H1 (cell line): ENCODE results near the gene KDM6B. TPM values are rescaled to one million over a fixed set of nuclear protein-coding genes. Genes with fewer than 3 reads are reported as not detected.

Experiments
- MAFK ChIP-seq: IDR thresholded peaks from 2 replicates; pipeline ENCODE4 v1.6.1; 2012; ENCODE audit warnings: low read depth, mild to moderate bottlenecking, improper control_type of control experiment, low read length
- POLR2AphosphoS5 ChIP-seq: IDR thresholded peaks from 2 replicates; pipeline ENCODE4 v1.6.1; 2011; ENCODE audit warnings: low read depth, low read length
- RFX5 ChIP-seq: IDR thresholded peaks from 2 replicates; pipeline ENCODE4 v1.6.1; 2011; ENCODE audit warnings: low read depth, low read length, improper control_type of control experiment, borderline replicate concordance
- RXRA ChIP-seq: IDR thresholded peaks from 2 replicates; pipeline ENCODE4 v1.6.1; 2011; ENCODE audit warnings: low read depth, mild to moderate bottlenecking, low read length, moderate library complexity; ENCODE audit not compliant: insufficient read depth
- SUZ12 ChIP-seq: fragments of 200-600 bp; sonication (generic); IDR thresholded peaks from 2 replicates; pipeline ENCODE4 v1.6.1; 2012; ENCODE audit warnings: mild to moderate bottlenecking, inconsistent platforms, low read length, moderate library complexity, mixed read lengths
- TEAD4 ChIP-seq: IDR thresholded peaks from 2 replicates; pipeline ENCODE4 v1.6.1; 2012; ENCODE audit warnings: low read depth, low read length, inconsistent platforms, mixed read lengths
- polyA plus RNA-seq, 7 experiments: library from polyadenylated mRNA; depleted of rRNA in 3 of 7; stranded (reverse) in 5 of 7; unstranded in 2 of 7; fragments of >200 nt in 5 of 7; fragments of 200-250 nt in 2 of 7; gene quantifications; 1 replicate in 5 of 7; 2 replicates in 1 of 7; 4 replicates in 1 of 7; pipeline versions ENCODE4 v1.2.1 to v1.2.3, GENCODE V29; 2011 to 2013; ENCODE audit warnings: missing spikeins in 2 of 7, mixed read lengths in 2 of 7
- total RNA-seq: library from RNA; stranded (reverse); fragmentation: NEBNext Ultra II Directional; extraction: Animal tissue kit (Norgen Biotek cat#: 25700); gene quantifications from 2 replicates; pipeline ENCODE4 v1.2.1, GENCODE V29; 2021
- TF ChIP-seq, protein P1 (sequence below): IDR thresholded peaks from 2 replicates; pipeline ENCODE4 v1.6.1; 2011; ENCODE audit warnings: low read length, improper control_type of control experiment

The KDM6B gene
- total and polyA plus RNA-seq, 2 of the 8 experiments (the other 6 are each of a cell fraction or from before 2014, with no cell fraction given), result 0.48 to 3.7 TPM

DNA sequence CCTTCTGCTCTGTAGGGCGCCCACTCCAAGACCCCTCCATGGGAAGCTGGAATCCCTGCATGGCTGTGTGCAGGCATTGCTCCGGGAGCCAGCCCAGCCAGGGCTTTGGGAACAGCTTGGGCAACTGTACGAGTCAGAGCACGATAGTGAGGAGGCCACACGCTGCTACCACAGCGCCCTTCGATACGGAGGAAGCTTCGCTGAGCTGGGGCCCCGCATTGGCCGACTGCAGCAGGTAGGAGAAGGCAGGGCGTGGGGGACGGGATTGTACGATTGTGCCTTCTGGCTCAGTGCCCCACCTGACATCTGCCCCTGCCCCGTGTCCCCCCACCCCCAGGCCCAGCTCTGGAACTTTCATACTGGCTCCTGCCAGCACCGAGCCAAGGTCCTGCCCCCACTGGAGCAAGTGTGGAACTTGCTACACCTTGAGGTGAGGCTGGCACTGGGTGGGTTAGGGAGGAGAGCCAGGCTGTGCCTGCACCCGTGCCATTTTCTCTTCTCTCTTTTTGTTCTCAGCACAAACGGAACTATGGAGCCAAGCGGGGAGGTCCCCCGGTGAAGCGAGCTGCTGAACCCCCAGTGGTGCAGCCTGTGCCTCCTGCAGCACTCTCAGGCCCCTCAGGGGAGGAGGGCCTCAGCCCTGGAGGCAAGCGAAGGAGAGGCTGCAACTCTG is 12.2 kb downstream of the KDM6B start (continued):
- TF ChIP-seq, protein P1, sequence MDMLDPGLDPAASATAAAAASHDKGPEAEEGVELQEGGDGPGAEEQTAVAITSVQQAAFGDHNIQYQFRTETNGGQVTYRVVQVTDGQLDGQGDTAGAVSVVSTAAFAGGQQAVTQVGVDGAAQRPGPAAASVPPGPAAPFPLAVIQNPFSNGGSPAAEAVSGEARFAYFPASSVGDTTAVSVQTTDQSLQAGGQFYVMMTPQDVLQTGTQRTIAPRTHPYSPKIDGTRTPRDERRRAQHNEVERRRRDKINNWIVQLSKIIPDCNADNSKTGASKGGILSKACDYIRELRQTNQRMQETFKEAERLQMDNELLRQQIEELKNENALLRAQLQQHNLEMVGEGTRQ, result no peak
- no peak for TF ChIP-seq TEAD4
- TF ChIP-seq SUZ12, result no peak
- TF ChIP-seq POLR2AphosphoS5, result no peak
- no peak for TF ChIP-seq MAFK
- no peak for TF ChIP-seq RFX5
- no peak for TF ChIP-seq RXRA
